Osteoblast (primary cell): Measurements from ENCODE around the gene PCDHB8. TPM values are rescaled to one million over a fixed set of nuclear protein-coding genes. Genes with fewer than 3 reads are reported as not detected.
"Not testable (repeated sequence)": the region's sequence is repeated elsewhere in the genome, so short reads cannot be mapped to it uniquely, and the experiment has no call there.

ENCODE experiments used
- DNase-seq: peaks from one replicate; pipeline ENCODE4 v3.0.0; 2011; ENCODE audit warnings: low spot score, mixed read lengths; ENCODE audit not compliant: insufficient read length; ENCODE audit errors: missing footprints
- H2AFZ ChIP-seq: 2 replicates; pipeline ENCODE4 v1.6.0; 2011; ENCODE audit warnings: mild to moderate bottlenecking, low read length
- H3K27ac ChIP-seq: 2 replicates; pipeline ENCODE4 v1.5.1; 2011; ENCODE audit warnings: mild to moderate bottlenecking, low read depth, low read length, moderate library complexity
- H3K27me3 ChIP-seq: 2 replicates; pipeline ENCODE4 v1.6.0; 2012; ENCODE audit warnings: mild to moderate bottlenecking, control low read depth, inconsistent platforms, low read length, moderate library complexity; ENCODE audit not compliant: insufficient read depth
- H3K36me3 ChIP-seq: 2 replicates; pipeline ENCODE4 v1.5.1; 2011; ENCODE audit warnings: mild to moderate bottlenecking, low read length, control low read depth, moderate library complexity; ENCODE audit not compliant: insufficient read depth
- H3K4me1 ChIP-seq: 2 replicates; pipeline ENCODE4 v1.5.1; 2011; ENCODE audit warnings: mild to moderate bottlenecking, low read length, control low read depth, moderate library complexity; ENCODE audit not compliant: insufficient read depth
- H3K4me2 ChIP-seq: 2 replicates; pipeline ENCODE4 v1.6.0; 2011; ENCODE audit warnings: mild to moderate bottlenecking, low read length; ENCODE audit not compliant: insufficient read depth
- H3K4me3 ChIP-seq: fragments of 200-600 bp; sonication (generic); 3 replicates; pipeline ENCODE4 v1.5.1; 2012; ENCODE audit warnings: mild to moderate bottlenecking, low read length, inconsistent platforms; ENCODE audit not compliant: insufficient read depth
- H3K79me2 ChIP-seq: 2 replicates; pipeline ENCODE4 v1.6.0; 2012; ENCODE audit warnings: mild to moderate bottlenecking, low read length, control low read depth, inconsistent platforms; ENCODE audit not compliant: insufficient read depth
- H3K9me3 ChIP-seq: 2 replicates; pipeline ENCODE4 v1.5.1; 2011; ENCODE audit warnings: low read depth, low read length, control low read depth
- H4K20me1 ChIP-seq: 2 replicates; pipeline ENCODE4 v1.6.0; 2012; ENCODE audit warnings: mild to moderate bottlenecking, low read length, control low read depth; ENCODE audit not compliant: insufficient read depth
- CTCF ChIP-seq: IDR thresholded peaks from 2 replicates; pipeline ENCODE4 v1.5.1; 2011; ENCODE audit warnings: mild to moderate bottlenecking, low read depth, low read length, moderate library complexity; ENCODE audit errors: extremely low read depth
- total RNA-seq: library from RNA; depleted of rRNA; stranded (reverse); fragments of >200 nt; gene quantifications from 2 replicates; pipeline ENCODE4 v1.2.3, GENCODE V29; 2012

PCDHB8 gene
- total RNA-seq, 1 donor = 0.36 TPM

- not testable (repeated sequence) for H3K4me2 ChIP-seq, H3K27ac ChIP-seq, H3K36me3 ChIP-seq, H3K79me2 ChIP-seq, H3K4me3 ChIP-seq, H4K20me1 ChIP-seq, H2AFZ ChIP-seq, H3K9me3 ChIP-seq, DNase-seq, H3K27me3 ChIP-seq, H3K4me1 ChIP-seq
- peak; percentile 34 for TF ChIP-seq CTCF
These were observed 36.2 kb downstream of the PCDHB8 start, which contains the start of gene PCDHB13 for GRCh38 chr5:141213656-141214339. Gene PCDHB13 (plus strand): TSS chr5:141213919. CDS start chr5:141214124, 205 bp downstream.

GRCh38 chr5:141214583-141214982, 37.0 kb downstream of the PCDHB8 start:
- H3K4me1 ChIP-seq, H3K36me3 ChIP-seq, H3K27me3 ChIP-seq, H3K4me2 ChIP-seq, DNase-seq, H3K4me3 ChIP-seq, H2AFZ ChIP-seq, H3K27ac ChIP-seq, H3K79me2 ChIP-seq, H3K9me3 ChIP-seq, H4K20me1 ChIP-seq: not testable (repeated sequence)

DNA sequence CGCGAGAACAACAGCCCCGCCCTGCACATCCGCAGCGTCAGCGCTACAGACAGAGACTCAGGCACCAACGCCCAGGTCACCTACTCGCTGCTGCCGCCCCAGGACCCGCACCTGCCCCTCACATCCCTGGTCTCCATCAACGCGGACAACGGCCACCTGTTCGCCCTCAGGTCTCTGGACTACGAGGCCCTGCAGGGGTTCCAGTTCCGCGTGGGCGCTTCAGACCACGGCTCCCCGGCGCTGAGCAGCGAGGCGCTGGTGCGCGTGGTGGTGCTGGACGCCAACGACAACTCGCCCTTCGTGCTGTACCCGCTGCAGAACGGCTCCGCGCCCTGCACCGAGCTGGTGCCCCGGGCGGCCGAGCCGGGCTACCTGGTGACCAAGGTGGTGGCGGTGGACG, 37.9 kb downstream of the PCDHB8 start:
- H3K27me3 ChIP-seq, DNase-seq, H2AFZ ChIP-seq, H3K36me3 ChIP-seq, H3K9me3 ChIP-seq, H3K4me2 ChIP-seq, H3K4me3 ChIP-seq, H3K4me1 ChIP-seq, H3K79me2 ChIP-seq, H4K20me1 ChIP-seq, H3K27ac ChIP-seq: not testable (repeated sequence)

DNA sequence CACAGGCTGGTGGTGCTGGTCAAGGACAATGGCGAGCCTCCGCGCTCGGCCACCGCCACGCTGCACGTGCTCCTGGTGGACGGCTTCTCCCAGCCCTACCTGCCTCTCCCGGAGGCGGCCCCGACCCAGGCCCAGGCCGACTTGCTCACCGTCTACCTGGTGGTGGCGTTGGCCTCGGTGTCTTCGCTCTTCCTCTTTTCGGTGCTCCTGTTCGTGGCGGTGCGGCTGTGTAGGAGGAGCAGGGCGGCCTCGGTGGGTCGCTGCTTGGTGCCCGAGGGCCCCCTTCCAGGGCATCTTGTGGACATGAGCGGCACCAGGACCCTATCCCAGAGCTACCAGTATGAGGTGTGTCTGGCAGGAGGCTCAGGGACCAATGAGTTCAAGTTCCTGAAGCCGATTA, 38.4 kb downstream of the PCDHB8 start:
- H3K79me2 ChIP-seq, H3K4me1 ChIP-seq, H3K27ac ChIP-seq, H3K9me3 ChIP-seq, H3K4me2 ChIP-seq, DNase-seq, H2AFZ ChIP-seq, H4K20me1 ChIP-seq, H3K36me3 ChIP-seq, H3K4me3 ChIP-seq, H3K27me3 ChIP-seq: not testable (repeated sequence)

- H3K79me2 ChIP-seq = no peaks in the 10 kb centered on the region
- peak within 1 kb of the TSS; percentile 62 for H3K4me3 ChIP-seq
- no peaks in the 10 kb centered on the region for H3K4me1 ChIP-seq
- peak; percentile 42 for TF ChIP-seq CTCF
- H3K9me3 ChIP-seq = no peaks in the 10 kb centered on the region
- no peak for DNase-seq
- H3K36me3 ChIP-seq = no peaks in the 10 kb centered on the region
- peak within 1 kb of the TSS; percentile 65 for H3K4me2 ChIP-seq
- H3K27me3 ChIP-seq = no peaks in the 10 kb centered on the region
- peak within 1 kb of the TSS; percentile 42 for H2AFZ ChIP-seq
- no peaks in the 10 kb centered on the region for H4K20me1 ChIP-seq
- H3K27ac ChIP-seq = no peak within 1 kb of the TSS
These were observed 45.7 kb downstream of the PCDHB8 start, which contains the start of gene PCDHB14 for GRCh38 chr5:141223112-141223783. Gene PCDHB14 (plus strand): TSS chr5:141223343. CDS start chr5:141223506, 163 bp downstream.

- H3K9me3 ChIP-seq, H3K27ac ChIP-seq, H4K20me1 ChIP-seq, H3K4me1 ChIP-seq, H3K27me3 ChIP-seq, H3K4me2 ChIP-seq, H2AFZ ChIP-seq, DNase-seq, H3K36me3 ChIP-seq, H3K79me2 ChIP-seq, H3K4me3 ChIP-seq: not testable (repeated sequence)
These were observed 47.3 kb downstream of the PCDHB8 start for GRCh38 chr5:141224844-141225243.

GRCh38 chr5:141225421-141225820, 47.8 kb downstream of the PCDHB8 start:
- not testable (repeated sequence) for H2AFZ ChIP-seq, DNase-seq

More at GRCh38 chr5:141225421-141225820, 47.8 kb downstream of the PCDHB8 start:
- H3K36me3 ChIP-seq, H3K27me3 ChIP-seq, H3K27ac ChIP-seq, H3K79me2 ChIP-seq, H3K9me3 ChIP-seq, H3K4me1 ChIP-seq, H4K20me1 ChIP-seq, H3K4me2 ChIP-seq, H3K4me3 ChIP-seq: not testable (repeated sequence)
